Measurements from ENCODE around the gene AFM. TPM values are rescaled to one million over a fixed set of nuclear protein-coding genes. Genes with fewer than 3 reads are reported as not detected.

AFM gene
- not detected in 2 replicates for polyA plus RNA-seq (2013)

- H2AK5ac ChIP-seq (ENCODE audit: low read length): no peak within 1 kb of the TSS
- no peaks in the 10 kb centered on the region for H3K79me1 ChIP-seq (ENCODE audit: low read length)
- H3K4me2 ChIP-seq (ENCODE audit: low read length): no peak within 1 kb of the TSS
- no peaks in the 10 kb centered on the region for H3K79me2 ChIP-seq (ENCODE audit: control insufficient read depth, insufficient read depth, low read length, poor library complexity)
- no peak within 1 kb of the TSS for H3K27ac ChIP-seq (ENCODE audit: low read depth, low read length)
- H3K4me1 ChIP-seq (ENCODE audit: control insufficient read depth in 1 of 2, insufficient read depth in 2 of 2, low read length in 2 of 2): no peaks in the 10 kb centered on the region
- H3K18ac ChIP-seq (ENCODE audit: low read length): no peak within 1 kb of the TSS
- H3K27me3 ChIP-seq (ENCODE audit: insufficient read depth, low read length): no peaks in the 10 kb centered on the region
- peaks cover 6% of the 10 kb centered on the region for H3K9me3 ChIP-seq (ENCODE audit: insufficient read depth, low read depth, low read length)
- no peak within 1 kb of the TSS for H2AFZ ChIP-seq (ENCODE audit: insufficient read depth, low read length, poor library complexity)
- WGBS (ENCODE audit: extremely low coverage, insufficient coverage, insufficient read length): no CpG with 5 or more reads among the region's 2 CpGs
- H3K23ac ChIP-seq (ENCODE audit: low read length): no peak within 1 kb of the TSS
- no peak within 1 kb of the TSS for H2BK5ac ChIP-seq (ENCODE audit: low read depth, low read length, poor library complexity)
- H4K12ac ChIP-seq (ENCODE audit: low read depth, low read length): no peak within 1 kb of the TSS
- no peak within 1 kb of the TSS for H2BK12ac ChIP-seq (ENCODE audit: low read length)
- H3K36me3 ChIP-seq (ENCODE audit: control insufficient read depth in 1 of 2, insufficient read depth in 2 of 2, low read length in 2 of 2): no peaks in the 10 kb centered on the region
- H3K14ac ChIP-seq (ENCODE audit: low read length): no peak within 1 kb of the TSS
- H3K4me3 ChIP-seq (ENCODE audit: low read depth, low read length): no peak within 1 kb of the TSS
- no peak within 1 kb of the TSS for H4K8ac ChIP-seq (ENCODE audit: low read depth, low read length)
- no peak within 1 kb of the TSS for H3K9ac ChIP-seq (ENCODE audit: low read length)
- H3K4ac ChIP-seq (ENCODE audit: low read depth, low read length): no peak within 1 kb of the TSS
- DNase-seq: no peak
- no peak within 1 kb of the TSS for H2BK120ac ChIP-seq (ENCODE audit: insufficient read depth, low read length, poor library complexity)
- H4K91ac ChIP-seq (ENCODE audit: low read depth, low read length): no peak within 1 kb of the TSS
These were observed at the start of gene AFM for GRCh38 chr4:73481358-73481757. Gene AFM, plus strand, starts transcription at chr4:73481745. Its CDS starts 31 bp downstream, at chr4:73481776.

DNA sequence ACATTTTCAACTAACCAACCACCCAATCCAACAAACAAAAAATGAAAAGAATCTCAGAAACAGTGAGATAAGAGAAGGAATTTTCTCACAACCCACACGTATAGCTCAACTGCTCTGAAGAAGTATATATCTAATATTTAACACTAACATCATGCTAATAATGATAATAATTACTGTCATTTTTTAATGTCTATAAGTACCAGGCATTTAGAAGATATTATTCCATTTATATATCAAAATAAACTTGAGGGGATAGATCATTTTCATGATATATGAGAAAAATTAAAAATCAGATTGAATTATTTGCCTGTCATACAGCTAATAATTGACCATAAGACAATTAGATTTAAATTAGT, 49.8 kb upstream of the AFM start:
- no peak overlapping the region for H3K4ac ChIP-seq (ENCODE audit: low read depth, low read length)
- H3K4me1 ChIP-seq (ENCODE audit: control insufficient read depth in 1 of 2, insufficient read depth in 2 of 2, low read length in 2 of 2): no peaks in the 10 kb centered on the region
- no peak overlapping the region for H3K18ac ChIP-seq (ENCODE audit: low read length)
- H3K9ac ChIP-seq (ENCODE audit: low read length): no peak overlapping the region
- no peak overlapping the region for H2BK12ac ChIP-seq (ENCODE audit: low read length)
- H4K91ac ChIP-seq (ENCODE audit: low read depth, low read length): no peak overlapping the region
- no peak overlapping the region for H3K14ac ChIP-seq (ENCODE audit: low read length)
- H4K12ac ChIP-seq (ENCODE audit: low read depth, low read length): no peak overlapping the region
- H3K4me2 ChIP-seq (ENCODE audit: low read length): no peak overlapping the region
- H3K79me1 ChIP-seq (ENCODE audit: low read length): no peaks in the 10 kb centered on the region
- no peak overlapping the region for H2BK5ac ChIP-seq (ENCODE audit: low read depth, low read length, poor library complexity)
- no peak overlapping the region for H4K8ac ChIP-seq (ENCODE audit: low read depth, low read length)
- no peaks in the 10 kb centered on the region for H3K9me3 ChIP-seq (ENCODE audit: insufficient read depth, low read depth, low read length)
- H3K27me3 ChIP-seq (ENCODE audit: insufficient read depth, low read length): no peaks in the 10 kb centered on the region
- no peak overlapping the region for H3K23ac ChIP-seq (ENCODE audit: low read length)
- no CpG with 5 or more reads among the region's 1 CpG for WGBS (ENCODE audit: extremely low coverage, insufficient coverage, insufficient read length)
- H3K79me2 ChIP-seq (ENCODE audit: control insufficient read depth, insufficient read depth, low read length, poor library complexity): no peaks in the 10 kb centered on the region
- DNase-seq: no peak
- H2BK120ac ChIP-seq (ENCODE audit: insufficient read depth, low read length, poor library complexity): no peak overlapping the region
- H3K27ac ChIP-seq (ENCODE audit: low read depth, low read length): no peak overlapping the region
- H2AK5ac ChIP-seq (ENCODE audit: low read length): no peak overlapping the region
- no peak overlapping the region for H3K4me3 ChIP-seq (ENCODE audit: low read depth, low read length)
- H3K36me3 ChIP-seq (ENCODE audit: control insufficient read depth in 1 of 2, insufficient read depth in 2 of 2, low read length in 2 of 2): no peaks in the 10 kb centered on the region
- H2AFZ ChIP-seq (ENCODE audit: insufficient read depth, low read length, poor library complexity): no peak overlapping the region

- no peak overlapping the region for H2AK5ac ChIP-seq (ENCODE audit: low read length)
- H3K79me2 ChIP-seq (ENCODE audit: control insufficient read depth, insufficient read depth, low read length, poor library complexity): no peaks in the 10 kb centered on the region
- no peak overlapping the region for H2BK120ac ChIP-seq (ENCODE audit: insufficient read depth, low read length, poor library complexity)
- no peak overlapping the region for H2BK12ac ChIP-seq (ENCODE audit: low read length)
- H3K27me3 ChIP-seq (ENCODE audit: insufficient read depth, low read length): no peaks in the 10 kb centered on the region
- H3K14ac ChIP-seq (ENCODE audit: low read length): no peak overlapping the region
- H3K4ac ChIP-seq (ENCODE audit: low read depth, low read length): no peak overlapping the region
- H3K4me1 ChIP-seq (ENCODE audit: control insufficient read depth in 1 of 2, insufficient read depth in 2 of 2, low read length in 2 of 2): no peaks in the 10 kb centered on the region
- H2BK5ac ChIP-seq (ENCODE audit: low read depth, low read length, poor library complexity): no peak overlapping the region
- no peak overlapping the region for H3K27ac ChIP-seq (ENCODE audit: low read depth, low read length)
- no peak overlapping the region for H4K91ac ChIP-seq (ENCODE audit: low read depth, low read length)
- H3K36me3 ChIP-seq (ENCODE audit: control insufficient read depth in 1 of 2, insufficient read depth in 2 of 2, low read length in 2 of 2): no peaks in the 10 kb centered on the region
- no peaks in the 10 kb centered on the region for H3K9me3 ChIP-seq (ENCODE audit: insufficient read depth, low read depth, low read length)
- no peak overlapping the region for H2AFZ ChIP-seq (ENCODE audit: insufficient read depth, low read length, poor library complexity)
- H3K79me1 ChIP-seq (ENCODE audit: low read length): no peaks in the 10 kb centered on the region
- no peak overlapping the region for H3K4me2 ChIP-seq (ENCODE audit: low read length)
- no CpG with 5 or more reads among the region's 5 CpGs for WGBS (ENCODE audit: extremely low coverage, insufficient coverage, insufficient read length)
- no peak for DNase-seq
- no peak overlapping the region for H4K8ac ChIP-seq (ENCODE audit: low read depth, low read length)
- no peak overlapping the region for H3K9ac ChIP-seq (ENCODE audit: low read length)
- no peak overlapping the region for H4K12ac ChIP-seq (ENCODE audit: low read depth, low read length)
- no peak overlapping the region for H3K4me3 ChIP-seq (ENCODE audit: low read depth, low read length)
- no peak overlapping the region for H3K23ac ChIP-seq (ENCODE audit: low read length)
- no peak overlapping the region for H3K18ac ChIP-seq (ENCODE audit: low read length)
These were observed 49.2 kb upstream of the AFM start for GRCh38 chr4:73432169-73433000.

GRCh38 chr4:73433140-73433539, 48.4 kb upstream of the AFM start:
- no peak overlapping the region for H3K23ac ChIP-seq (ENCODE audit: low read length)
- H4K12ac ChIP-seq (ENCODE audit: low read depth, low read length): no peak overlapping the region
- no peak for DNase-seq
- H3K18ac ChIP-seq (ENCODE audit: low read length): no peak overlapping the region
- no peak overlapping the region for H3K14ac ChIP-seq (ENCODE audit: low read length)
- H3K4me1 ChIP-seq (ENCODE audit: control insufficient read depth in 1 of 2, insufficient read depth in 2 of 2, low read length in 2 of 2): no peaks in the 10 kb centered on the region
- H3K4ac ChIP-seq (ENCODE audit: low read depth, low read length): no peak overlapping the region
- no peaks in the 10 kb centered on the region for H3K9me3 ChIP-seq (ENCODE audit: insufficient read depth, low read depth, low read length)
- no peak overlapping the region for H3K27ac ChIP-seq (ENCODE audit: low read depth, low read length)
- H4K8ac ChIP-seq (ENCODE audit: low read depth, low read length): no peak overlapping the region
- H2BK12ac ChIP-seq (ENCODE audit: low read length): no peak overlapping the region
- no peaks in the 10 kb centered on the region for H3K79me2 ChIP-seq (ENCODE audit: control insufficient read depth, insufficient read depth, low read length, poor library complexity)
- H3K4me2 ChIP-seq (ENCODE audit: low read length): no peak overlapping the region
- H4K91ac ChIP-seq (ENCODE audit: low read depth, low read length): no peak overlapping the region
- H3K4me3 ChIP-seq (ENCODE audit: low read depth, low read length): no peak overlapping the region
- H2AFZ ChIP-seq (ENCODE audit: insufficient read depth, low read length, poor library complexity): no peak overlapping the region
- H2AK5ac ChIP-seq (ENCODE audit: low read length): no peak overlapping the region
- no peak overlapping the region for H2BK5ac ChIP-seq (ENCODE audit: low read depth, low read length, poor library complexity)
- no peaks in the 10 kb centered on the region for H3K36me3 ChIP-seq (ENCODE audit: control insufficient read depth in 1 of 2, insufficient read depth in 2 of 2, low read length in 2 of 2)
- no peak overlapping the region for H2BK120ac ChIP-seq (ENCODE audit: insufficient read depth, low read length, poor library complexity)
- no peaks in the 10 kb centered on the region for H3K27me3 ChIP-seq (ENCODE audit: insufficient read depth, low read length)
- H3K79me1 ChIP-seq (ENCODE audit: low read length): no peaks in the 10 kb centered on the region
- H3K9ac ChIP-seq (ENCODE audit: low read length): no peak overlapping the region
- no CpG with 5 or more reads among the region's 2 CpGs for WGBS (ENCODE audit: extremely low coverage, insufficient coverage, insufficient read length)
